Pancreas (tissue), 10 donors: Measurements from ENCODE around the gene CCDC69. TPM values are rescaled to one million over a fixed set of nuclear protein-coding genes. Genes with fewer than 3 reads are reported as not detected.
A peak's percentile ranks its signal among the peaks of the same experiment; 100 is the strongest.

Experiments
- ATAC-seq, 4 donors: fragments of 200-7000 bp; cut with Tn5 transposase; one replicate each; pipeline versions ENCODE4 v1.8.0 to v1.9.1; 2020; ENCODE audit warnings: mild to moderate bottlenecking in 4 of 4, moderate library complexity in 4 of 4
- DNase-seq, 6 donors: peaks; one replicate each; pipeline ENCODE4 v3.0.0-alpha.2; 2020
- FAIRE-seq: peaks from 2 replicates; lab custom pipeline; 2012; peaks lifted over from hg19 to GRCh38; lab: Jason Lieb, UNC
- H3K27ac ChIP-seq, 4 donors: fragments of 200-600 bp; sonication (generic); 1 replicate in 3 of 4; 2 replicates in 1 of 4; pipeline versions ENCODE4 v1.5.0 to v1.8.0; 2020
- H3K27me3 ChIP-seq, 4 donors: fragments of 200-600 bp; one replicate each; pipeline ENCODE4 v1.8.0; 2021
- H3K36me3 ChIP-seq, 3 donors: fragments of 200-600 bp; sonication (generic) in 1 of 3; one replicate each; pipeline versions ENCODE4 v1.5.0 to v1.8.0; 2020 to 2021
- H3K4me1 ChIP-seq, 3 donors: fragments of 200-600 bp; one replicate each; pipeline ENCODE4 v1.8.0; 2021
- H3K4me3 ChIP-seq, 4 donors: fragments of 200-600 bp; sonication (generic) in 2 of 4; one replicate each; pipeline versions ENCODE4 v1.5.0 to v1.8.0; 2020 to 2021
- H3K9me3 ChIP-seq, 4 donors: fragments of 200-600 bp; one replicate each; pipeline ENCODE4 v1.8.0; 2021
- WGBS, 2 donors: extraction: QIAGEN DNeasy Blood & Tissue Kit; methylation state at CpG; one replicate each; pipeline ENCODE4 v1.1.7; 2013; 5-methylcytosine and 5-hydroxymethylcytosine counted together
- intact Hi-C, 3 donors: fragments of 100-400 bp; cut with DNase I; formaldehyde crosslinking; loops; one replicate each; pipeline versions ENCODE4 v1.11.1 to v1.14.2; 2022
- polyA plus RNA-seq, 2 donors: library from polyadenylated mRNA; stranded (reverse); fragments of 200-250 nt; gene quantifications; one replicate each; pipeline ENCODE4 v1.2.3, GENCODE V29; 2013
- total RNA-seq, 6 donors: library from RNA; stranded (reverse); fragmentation: NEBNext Ultra II Directional in 4 of 6; extraction: Animal tissue kit (Norgen Biotek cat#: 25700) in 4 of 6; gene quantifications; one replicate each; pipeline versions ENCODE4 v1.2.1 to v1.2.4, GENCODE V29; 2021 to 2023
- TF ChIP-seq, protein P1 (sequence below), 4 donors: fragments of 200-600 bp; sonication (generic) in 3 of 4; IDR thresholded peaks; one replicate each; pipeline versions ENCODE4 v1.5.0 to v1.8.0; 2021; ENCODE audit warnings: antibody characterized with exemption in 4 of 4
- donor health status: healthy with polysubstance abuse.
- donor health status: DM: no; HTN: no; CAD: no; lungs with moderate emphysema.
- donor health status: DM: no; HTN: no; CAD: no.
- donor health status: control.
- donor health status: control.
- donor health status: Bipolar disorder and iron deficiency.
- donor health status: DM: yes; HTN: yes; CAD: no.
- donor health status: DM: no; HTN: no; CAD: no.
- donor health status: DM: no; HTN: no; CAD: no.
- donor health status: DM: yes; HTN: yes; CAD: no.

Gene CCDC69
- total and polyA plus RNA-seq, 8 donors, result 8.1 to 29.4 (median 20.4) TPM

DNA sequence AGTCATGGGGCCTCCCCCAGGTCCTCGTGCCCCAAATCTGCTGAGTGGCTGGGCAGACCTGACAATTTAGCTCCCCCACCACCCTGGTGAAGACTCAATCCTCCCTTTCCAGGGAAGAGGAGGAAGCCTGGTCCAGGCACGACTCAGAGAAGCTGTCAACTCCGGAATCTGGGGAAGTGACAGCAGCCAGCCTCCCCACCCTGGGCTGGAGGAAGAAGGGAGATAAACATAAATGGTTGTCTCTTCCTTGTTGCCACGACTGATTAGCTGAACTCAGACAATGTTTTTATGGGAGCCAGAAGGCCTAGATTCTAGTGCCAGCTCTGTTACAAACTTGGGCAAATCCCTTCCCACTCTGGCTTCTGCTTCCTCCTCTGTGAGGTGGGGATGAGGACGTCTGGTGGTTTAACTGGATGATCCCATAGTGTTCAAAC is 15.4 kb downstream of the CCDC69 start:
- no peak for DNase-seq
- H3K4me3 ChIP-seq, result no peak overlapping the region
- TF ChIP-seq, protein P1, sequence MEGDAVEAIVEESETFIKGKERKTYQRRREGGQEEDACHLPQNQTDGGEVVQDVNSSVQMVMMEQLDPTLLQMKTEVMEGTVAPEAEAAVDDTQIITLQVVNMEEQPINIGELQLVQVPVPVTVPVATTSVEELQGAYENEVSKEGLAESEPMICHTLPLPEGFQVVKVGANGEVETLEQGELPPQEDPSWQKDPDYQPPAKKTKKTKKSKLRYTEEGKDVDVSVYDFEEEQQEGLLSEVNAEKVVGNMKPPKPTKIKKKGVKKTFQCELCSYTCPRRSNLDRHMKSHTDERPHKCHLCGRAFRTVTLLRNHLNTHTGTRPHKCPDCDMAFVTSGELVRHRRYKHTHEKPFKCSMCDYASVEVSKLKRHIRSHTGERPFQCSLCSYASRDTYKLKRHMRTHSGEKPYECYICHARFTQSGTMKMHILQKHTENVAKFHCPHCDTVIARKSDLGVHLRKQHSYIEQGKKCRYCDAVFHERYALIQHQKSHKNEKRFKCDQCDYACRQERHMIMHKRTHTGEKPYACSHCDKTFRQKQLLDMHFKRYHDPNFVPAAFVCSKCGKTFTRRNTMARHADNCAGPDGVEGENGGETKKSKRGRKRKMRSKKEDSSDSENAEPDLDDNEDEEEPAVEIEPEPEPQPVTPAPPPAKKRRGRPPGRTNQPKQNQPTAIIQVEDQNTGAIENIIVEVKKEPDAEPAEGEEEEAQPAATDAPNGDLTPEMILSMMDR (IDR thresholded peaks at IDR 0.05), result no peak
- WGBS, 2 donors, result 50 to 57% methylated on average over 5 of the region's 5 CpGs
- H3K27me3 ChIP-seq, result no peaks in the 10 kb centered on the region
- H3K27ac ChIP-seq, result peak overlapping the region in 1 of 4 donors; percentile 0
- H3K36me3 ChIP-seq, result no peaks in the 10 kb centered on the region
- peaks cover 0 to 15% (median 5%) of the 10 kb centered on the region in 3 donors for H3K4me1 ChIP-seq
- no peak for FAIRE-seq
- ATAC-seq, result peak; percentile 14 to 39 (median 22)
- no peaks in the 10 kb centered on the region for H3K9me3 ChIP-seq
- intact Hi-C loops, result no loop called here

DNA sequence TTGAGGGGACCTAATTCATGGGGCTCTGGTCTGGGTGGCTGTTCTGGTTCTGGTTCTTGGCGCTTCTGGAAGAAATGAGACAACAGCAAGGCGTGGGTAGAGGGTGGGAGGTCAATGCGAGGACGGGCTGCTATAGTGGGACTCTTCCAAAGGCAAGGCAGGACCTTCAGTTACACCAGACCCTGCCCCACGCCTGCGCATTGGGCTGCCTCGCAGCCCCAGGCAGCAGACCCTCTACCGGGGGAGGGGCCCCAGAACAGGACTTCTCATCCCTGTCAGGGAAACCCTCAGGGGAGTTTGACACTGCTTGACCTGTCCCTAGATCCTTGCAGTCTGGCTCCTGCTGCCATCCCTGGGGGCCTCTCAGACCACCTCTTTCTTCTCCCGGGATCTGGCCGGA is 18.5 kb downstream of the CCDC69 start:
- TF ChIP-seq, protein P1 (IDR thresholded peaks at IDR 0.05), result no peak
- Histone ChIP-seq H3K9me3 (no peaks in the 10 kb centered on the region), H3K36me3 (peaks cover 0 to 9% (median 0%) of the 10 kb centered on the region in 3 donors), H3K27ac (no peak overlapping the region), H3K4me3 (no peak overlapping the region), H3K4me1 (peaks cover 0 to 13% (median 5%) of the 10 kb centered on the region in 3 donors), H3K27me3 (no peaks in the 10 kb centered on the region)
- FAIRE-seq (no peak), ATAC-seq (no peak), DNase-seq (peak in 2 of 6 donors; percentile 11 to 30)
- 92 to 94% methylated on average over 10 of the region's 10 CpGs for WGBS, 2 donors
- intact Hi-C loops, result no loop called here

DNA sequence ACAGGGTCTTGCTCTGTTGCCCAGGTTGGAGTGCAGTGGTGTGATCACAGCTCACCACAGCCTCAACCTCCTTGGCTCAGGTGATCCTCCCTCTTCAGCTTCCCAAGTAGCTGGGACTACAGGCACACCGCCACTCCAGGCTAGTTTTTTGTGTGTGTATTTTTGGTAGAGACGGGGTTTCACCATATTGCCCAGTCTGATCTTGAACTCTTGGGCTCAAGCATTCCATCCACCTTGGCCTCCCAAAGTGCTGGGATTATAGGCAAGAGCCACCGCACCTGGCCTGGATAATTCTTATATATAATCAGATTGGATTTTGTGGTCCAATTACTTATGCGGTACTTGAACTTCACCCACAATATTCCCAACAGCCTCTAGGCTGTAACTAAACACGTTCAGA is 19.8 kb downstream of the CCDC69 start:
- intact Hi-C loops, result no loop called here
- DNase-seq (peak in 1 of 6 donors; percentile 4), ATAC-seq (no peak), FAIRE-seq (no peak)
- H3K9me3 ChIP-seq, result no peaks in the 10 kb centered on the region
- H3K4me3 ChIP-seq, result no peak overlapping the region
- H3K4me1 ChIP-seq, result peaks cover 0 to 8% (median 2%) of the 10 kb centered on the region in 3 donors
- TF ChIP-seq, protein P1 (IDR thresholded peaks at IDR 0.05), result no peak
- peaks cover 0 to 11% (median 0%) of the 10 kb centered on the region in 3 donors for H3K36me3 ChIP-seq
- 79 to 80% methylated on average over 5 of the region's 5 CpGs for WGBS, 2 donors
- H3K27me3 ChIP-seq, result no peaks in the 10 kb centered on the region
- H3K27ac ChIP-seq, result no peak overlapping the region

DNA sequence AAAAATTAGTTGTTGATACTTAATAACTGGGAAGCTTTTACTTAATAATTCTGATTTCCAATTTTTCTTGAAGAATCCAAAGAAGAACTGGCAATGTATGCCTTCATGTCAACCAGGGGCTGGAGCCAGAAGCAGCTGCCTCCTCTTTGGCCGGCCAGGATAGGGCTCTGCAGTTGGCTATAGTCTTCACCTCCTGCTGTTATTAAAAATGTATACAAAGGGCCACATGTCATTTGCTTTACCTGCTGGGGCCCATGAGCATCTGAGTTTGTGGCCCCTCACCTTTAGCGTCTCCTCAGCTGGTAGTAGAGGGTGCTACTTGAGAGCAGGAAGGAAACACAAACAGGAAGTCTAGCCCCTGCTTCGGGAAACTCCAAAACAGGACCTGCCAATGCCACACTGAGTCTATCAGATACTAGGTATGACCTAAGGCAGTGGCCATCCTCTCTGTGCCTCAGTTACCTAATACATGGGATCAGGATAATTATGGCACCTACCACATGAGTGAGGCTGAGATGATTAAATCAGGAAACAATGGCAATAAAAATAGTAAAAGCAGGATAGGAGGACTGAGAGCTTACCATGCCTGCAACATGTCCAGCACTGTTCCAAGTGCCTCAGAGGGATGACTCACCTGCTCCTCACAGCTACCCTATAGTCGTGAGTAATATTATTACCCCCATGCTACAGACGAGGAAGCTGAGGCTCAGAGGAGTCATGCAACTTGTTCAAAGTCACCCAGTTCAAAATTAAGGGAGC is 21.3 kb downstream of the CCDC69 start:
- no peak overlapping the region for H3K4me3 ChIP-seq
- WGBS, 2 donors, result 87 to 92% methylated on average over 5 of the region's 5 CpGs
- DNase-seq (peak in 2 of 6 donors; percentile 6 to 9), ATAC-seq (no peak), FAIRE-seq (no peak)
- no peaks in the 10 kb centered on the region for H3K9me3 ChIP-seq
- peaks cover 0 to 11% (median 0%) of the 10 kb centered on the region in 3 donors for H3K36me3 ChIP-seq
- no peaks in the 10 kb centered on the region for H3K27me3 ChIP-seq
- intact Hi-C loops, result no loop called here
- H3K4me1 ChIP-seq, result no peaks in the 10 kb centered on the region
- no peak overlapping the region for H3K27ac ChIP-seq
- TF ChIP-seq, protein P1 (IDR thresholded peaks at IDR 0.05), result no peak
